ENCODE results near the gene PDGFRA.

The PDGFRA gene

DNA sequence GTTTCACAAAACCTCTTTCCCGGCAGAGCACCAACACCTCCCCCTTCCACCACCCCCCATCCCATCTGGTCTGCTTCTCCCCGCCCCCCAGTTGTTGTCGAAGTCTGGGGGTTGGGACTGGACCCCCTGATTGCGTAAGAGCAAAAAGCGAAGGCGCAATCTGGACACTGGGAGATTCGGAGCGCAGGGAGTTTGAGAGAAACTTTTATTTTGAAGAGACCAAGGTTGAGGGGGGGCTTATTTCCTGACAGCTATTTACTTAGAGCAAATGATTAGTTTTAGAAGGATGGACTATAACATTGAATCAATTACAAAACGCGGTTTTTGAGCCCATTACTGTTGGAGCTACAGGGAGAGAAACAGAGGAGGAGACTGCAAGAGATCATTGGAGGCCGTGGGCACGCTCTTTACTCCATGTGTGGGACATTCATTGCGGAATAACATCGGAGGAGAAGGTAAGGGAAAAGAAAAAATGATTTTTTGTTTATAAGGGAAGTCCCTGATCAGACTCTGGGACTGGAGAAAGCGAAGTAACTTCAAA lies at the start of gene PDGFRA:
Gene PDGFRA, plus strand, starts transcription at position 333 of the 541 bp plus-strand sequence. CDS start 29,476 bp downstream, outside the sequence.
- no peak for DNase-seq

DNA sequence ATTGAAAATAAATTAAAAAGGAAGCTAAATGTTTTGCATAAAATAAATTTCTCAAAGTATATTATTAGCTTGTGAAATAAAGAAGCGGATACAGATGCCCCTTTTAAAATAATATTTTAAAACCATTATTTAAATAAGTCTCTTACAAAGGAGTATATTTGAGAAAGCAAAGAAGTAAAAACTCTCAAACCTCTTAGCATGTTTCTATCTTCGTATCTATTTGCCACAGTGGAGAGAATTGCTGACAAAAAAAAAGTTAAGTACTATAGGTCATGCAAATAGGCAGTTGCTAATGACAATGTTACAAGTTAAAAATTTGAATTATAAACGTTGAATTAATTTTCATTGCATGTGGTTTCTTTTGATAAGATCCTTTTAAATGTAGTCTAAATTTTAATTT lies 44.5 kb upstream of the PDGFRA start:
- no peak for DNase-seq

DNA sequence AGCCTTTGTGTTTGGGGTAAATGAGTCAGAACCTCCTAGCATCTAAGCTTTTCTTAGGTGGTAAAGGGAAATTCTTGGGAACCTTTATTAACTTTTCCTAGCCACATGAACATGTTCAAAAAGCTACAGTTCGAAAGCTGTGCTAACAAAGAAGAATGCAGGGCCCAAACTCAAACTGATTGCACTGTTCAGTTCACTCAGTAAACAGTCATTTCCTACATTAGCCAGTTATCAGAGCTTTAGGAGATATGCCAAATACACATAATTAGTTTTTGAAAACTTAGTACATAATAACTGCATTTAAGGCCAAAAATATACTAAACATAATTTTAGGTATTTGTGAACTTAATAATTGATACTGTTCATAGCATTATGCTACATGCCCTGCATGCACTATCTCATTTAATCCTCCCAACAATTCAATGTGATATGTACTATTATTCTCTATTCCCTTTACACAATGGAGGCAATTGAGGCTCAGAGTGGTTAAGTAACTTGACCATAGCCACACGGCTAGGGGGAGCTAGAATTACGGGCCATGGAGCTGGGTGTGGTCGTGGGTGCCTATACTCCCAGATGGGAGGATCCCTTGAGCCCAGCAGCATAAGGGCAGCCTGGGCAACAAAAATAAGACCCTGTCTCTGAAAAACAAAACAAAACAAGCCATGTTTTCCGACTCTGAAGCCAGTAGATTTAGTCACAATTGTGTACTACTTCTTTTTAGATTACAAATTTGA lies 43.9 kb upstream of the PDGFRA start:
- no peak for DNase-seq

DNA sequence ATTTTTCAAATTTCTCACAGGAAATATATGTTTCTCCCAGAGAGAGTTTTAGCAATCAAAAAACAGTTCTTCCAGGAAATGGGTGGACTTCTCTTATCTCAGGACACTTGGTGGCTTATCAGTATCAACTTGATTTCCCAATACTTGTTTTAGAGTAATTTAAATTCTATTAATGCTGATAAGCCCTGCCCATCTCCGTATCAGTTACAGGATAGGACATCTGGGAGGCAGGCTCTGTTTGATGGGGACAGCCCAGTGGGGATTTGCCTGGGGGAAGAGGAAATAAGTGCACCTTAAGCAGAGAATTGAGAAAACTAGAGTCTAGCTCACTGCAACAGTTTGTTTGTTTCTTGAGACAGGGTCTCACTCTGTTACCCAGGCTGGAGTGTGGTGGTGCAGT lies 43.2 kb upstream of the PDGFRA start:
- no peak for DNase-seq

DNA sequence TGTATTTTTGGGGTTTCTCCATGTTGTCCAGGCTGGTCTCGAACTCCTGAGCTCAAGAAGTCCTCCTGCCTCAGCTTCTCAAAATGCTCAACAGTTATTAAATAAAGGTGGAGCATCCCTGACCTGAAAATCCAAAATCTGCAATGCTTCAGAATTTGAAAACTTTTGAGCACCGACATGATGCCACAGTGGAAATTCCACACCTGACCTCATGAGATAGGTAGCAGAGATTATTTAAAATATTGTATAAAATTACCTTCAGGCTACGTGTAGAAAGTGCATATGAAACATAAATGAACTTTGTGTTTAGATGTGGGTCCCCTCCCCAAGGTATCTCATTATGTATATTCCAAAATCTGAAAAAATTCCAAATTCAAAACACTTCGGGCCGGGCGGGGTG lies 42.7 kb upstream of the PDGFRA start:
- DNase-seq: no peak

DNA sequence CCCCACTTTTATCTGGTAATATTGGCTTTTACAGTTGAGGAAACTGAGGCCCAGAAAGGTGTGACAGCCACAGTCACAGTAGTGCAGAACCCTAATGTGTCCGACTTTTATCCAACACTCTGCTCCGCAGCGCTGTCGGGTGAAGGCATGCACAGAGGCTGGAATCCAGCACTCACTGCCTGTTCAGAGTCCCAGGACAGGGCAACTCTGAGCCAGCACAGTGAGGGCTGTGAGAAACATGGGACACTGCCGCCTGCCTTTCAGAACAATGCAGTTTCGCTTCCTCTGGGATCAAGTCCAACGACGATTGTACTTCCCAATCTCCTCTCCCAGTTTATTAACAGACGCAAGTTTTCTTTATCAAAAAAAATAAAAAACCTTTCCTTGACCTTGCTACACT lies 41.9 kb upstream of the PDGFRA start:
- DNase-seq: no peak

DNA sequence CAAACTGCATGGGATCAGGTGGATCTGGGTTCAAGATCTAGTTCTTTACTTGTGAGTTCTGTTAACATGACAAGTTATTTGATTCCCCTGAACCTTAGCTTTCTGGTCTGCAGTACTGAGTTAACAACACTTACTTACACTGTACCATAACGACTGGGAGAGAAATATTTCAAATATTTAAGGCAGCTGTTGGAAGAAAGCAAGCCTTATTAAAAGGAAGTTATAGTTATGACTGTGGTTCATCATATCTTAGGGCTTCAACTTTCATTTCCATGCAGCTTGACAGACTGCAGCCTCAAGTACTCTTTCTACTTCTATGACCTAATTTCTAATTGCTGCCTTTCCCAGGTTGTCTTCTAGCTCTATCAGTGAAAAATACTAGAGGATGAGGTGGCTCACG lies 40.0 kb upstream of the PDGFRA start:
- no peak for DNase-seq

DNA sequence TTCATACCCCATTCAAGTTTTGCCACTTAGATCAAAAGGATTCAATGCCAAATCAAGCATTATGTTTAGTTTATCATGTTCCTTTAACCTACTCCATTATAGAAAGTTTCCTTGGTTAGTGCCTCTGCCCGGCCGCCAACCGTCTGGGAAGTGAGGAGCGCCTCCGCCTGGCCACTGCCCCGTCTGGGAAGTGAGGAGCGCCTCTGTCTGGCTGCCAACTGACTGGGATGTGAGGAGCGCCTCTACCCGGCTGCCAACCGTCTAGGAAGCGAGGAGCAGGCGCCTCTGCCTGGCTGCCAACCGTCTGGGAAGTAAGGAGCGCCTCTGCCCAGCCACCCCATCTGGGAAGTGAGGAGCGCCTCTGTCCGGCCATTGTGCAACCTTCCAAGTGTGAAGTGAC lies 36.3 kb upstream of the PDGFRA start:
- no peak for DNase-seq

DNA sequence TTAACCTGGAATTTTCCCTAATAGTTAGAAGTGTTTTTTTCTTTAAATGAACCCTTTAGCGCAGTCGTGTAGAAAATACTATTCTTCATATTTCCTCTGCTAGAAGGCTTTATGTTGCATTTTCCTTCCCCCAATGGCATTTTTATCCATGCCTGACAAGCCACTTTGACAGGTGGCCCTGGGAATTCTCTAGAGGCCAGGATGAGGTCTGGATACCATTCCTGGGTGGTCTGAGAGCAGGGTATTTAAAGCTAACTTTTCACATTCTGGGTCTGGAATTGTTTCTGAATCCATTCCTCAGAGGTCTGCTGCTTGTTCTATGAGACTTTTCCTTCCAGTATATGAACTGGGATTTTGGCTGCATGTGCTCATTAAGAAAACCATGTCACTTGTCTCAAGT lies 31.2 kb upstream of the PDGFRA start:
- DNase-seq: no peak

DNA sequence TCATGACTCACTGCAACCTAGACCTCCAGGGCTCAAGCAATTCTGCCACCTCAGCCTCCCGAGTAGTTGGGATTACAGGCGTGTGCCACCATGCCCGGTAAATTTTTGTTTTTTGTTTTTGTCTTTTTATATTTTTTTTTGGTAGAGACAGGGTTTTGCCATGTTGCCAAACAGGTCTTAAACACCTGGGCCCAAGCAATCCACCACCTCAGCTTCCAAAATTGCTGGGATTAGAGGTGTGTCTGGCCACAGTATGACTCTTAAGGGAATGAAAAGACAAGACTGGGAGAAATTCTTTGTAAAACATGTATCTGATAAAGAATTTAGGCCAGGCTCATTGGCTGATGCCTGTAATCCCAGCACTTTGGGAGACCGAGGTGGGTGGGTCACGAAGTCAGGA lies 29.2 kb upstream of the PDGFRA start:
- no peak for DNase-seq

DNA sequence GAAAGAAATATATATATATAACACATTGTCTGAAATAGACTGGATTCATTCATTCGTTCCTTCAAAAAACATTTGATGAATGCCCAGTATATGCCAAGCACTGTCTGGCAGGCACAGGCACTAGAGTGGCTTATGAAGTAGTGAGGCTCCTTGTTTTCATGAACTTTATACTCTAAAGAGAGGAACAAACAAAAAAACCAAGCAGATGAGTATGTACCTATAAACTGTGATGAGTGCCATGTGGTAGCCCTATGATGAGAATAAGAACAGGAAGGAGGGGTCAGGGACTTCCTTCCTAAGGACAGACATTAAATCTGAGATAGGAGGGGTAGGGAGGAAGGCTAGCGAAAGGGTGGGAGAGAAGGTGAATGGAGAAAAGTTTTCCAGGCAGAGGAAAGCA lies 19.5 kb upstream of the PDGFRA start:
- no peak for DNase-seq

DNA sequence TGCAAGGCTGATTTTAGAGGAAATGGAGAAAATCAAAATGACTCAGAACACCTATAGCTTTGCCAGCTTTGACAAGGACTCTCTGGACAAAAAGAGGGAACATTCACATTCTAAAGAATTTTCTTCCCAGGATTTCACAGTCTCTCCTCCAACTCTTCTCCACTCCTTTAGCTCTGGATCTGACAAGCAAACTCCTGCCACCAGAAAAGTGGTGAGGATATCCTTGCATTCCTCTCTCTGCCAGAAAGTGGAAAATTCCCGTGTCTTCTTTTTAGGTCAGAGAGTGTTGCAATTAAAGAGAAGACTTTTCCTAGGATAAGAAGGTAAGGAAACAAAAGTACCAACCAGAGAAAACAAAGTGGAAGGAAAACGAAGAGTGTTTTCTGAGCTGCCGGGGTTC lies 16.1 kb upstream of the PDGFRA start:
- DNase-seq: no peak

DNA sequence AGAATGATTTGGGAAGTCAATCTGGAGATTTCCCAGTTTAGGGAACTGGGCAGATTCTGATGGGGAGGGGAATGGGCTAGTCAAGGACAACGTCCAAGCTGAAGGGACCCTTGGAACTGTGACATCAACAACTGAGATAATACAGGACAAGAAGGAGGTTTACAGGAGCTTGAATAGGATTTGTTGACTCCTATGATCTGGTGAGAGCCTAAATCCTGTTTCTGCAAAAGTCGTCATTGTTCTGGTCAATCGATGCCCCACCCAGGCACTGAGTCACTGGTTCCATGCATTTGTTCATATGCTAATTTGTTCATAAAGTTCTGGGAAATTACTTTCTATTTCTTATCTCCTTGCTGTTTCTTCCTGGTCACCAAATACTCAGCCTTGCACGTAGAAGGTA lies 15.3 kb upstream of the PDGFRA start:
- DNase-seq: no peak

DNA sequence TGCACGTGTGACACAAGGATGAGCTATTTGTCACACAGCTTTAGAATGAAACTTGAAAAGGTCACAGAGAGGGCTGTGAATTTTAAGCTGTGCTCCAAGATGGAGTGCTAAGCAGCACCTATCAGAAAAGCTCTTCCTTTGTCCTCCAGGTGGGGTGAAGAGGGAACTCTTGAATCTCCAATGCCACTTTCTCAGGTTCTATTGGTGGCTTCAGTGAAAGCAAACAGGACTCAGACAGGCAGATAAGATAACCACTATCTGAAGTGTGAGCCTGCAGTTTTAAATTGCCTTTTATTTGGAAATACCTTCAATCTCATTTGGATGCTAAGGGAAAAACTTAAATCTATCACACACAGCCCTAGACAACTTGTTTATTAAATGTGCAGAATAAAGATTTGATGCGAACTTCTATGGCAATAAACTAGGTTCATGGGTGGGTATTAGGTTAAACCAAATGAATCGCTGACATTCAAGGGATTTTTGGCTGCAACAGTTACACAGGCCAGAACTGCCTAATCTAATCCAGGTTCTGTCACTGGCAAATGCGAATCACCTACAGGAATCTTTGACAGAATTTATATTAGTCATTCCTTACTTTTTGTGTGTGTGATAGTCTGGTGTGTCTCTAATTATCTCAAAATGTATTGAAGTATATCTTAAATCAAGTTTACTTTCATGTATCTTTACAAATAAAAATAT lies 13.6 kb upstream of the PDGFRA start:
- DNase-seq: no peak

DNA sequence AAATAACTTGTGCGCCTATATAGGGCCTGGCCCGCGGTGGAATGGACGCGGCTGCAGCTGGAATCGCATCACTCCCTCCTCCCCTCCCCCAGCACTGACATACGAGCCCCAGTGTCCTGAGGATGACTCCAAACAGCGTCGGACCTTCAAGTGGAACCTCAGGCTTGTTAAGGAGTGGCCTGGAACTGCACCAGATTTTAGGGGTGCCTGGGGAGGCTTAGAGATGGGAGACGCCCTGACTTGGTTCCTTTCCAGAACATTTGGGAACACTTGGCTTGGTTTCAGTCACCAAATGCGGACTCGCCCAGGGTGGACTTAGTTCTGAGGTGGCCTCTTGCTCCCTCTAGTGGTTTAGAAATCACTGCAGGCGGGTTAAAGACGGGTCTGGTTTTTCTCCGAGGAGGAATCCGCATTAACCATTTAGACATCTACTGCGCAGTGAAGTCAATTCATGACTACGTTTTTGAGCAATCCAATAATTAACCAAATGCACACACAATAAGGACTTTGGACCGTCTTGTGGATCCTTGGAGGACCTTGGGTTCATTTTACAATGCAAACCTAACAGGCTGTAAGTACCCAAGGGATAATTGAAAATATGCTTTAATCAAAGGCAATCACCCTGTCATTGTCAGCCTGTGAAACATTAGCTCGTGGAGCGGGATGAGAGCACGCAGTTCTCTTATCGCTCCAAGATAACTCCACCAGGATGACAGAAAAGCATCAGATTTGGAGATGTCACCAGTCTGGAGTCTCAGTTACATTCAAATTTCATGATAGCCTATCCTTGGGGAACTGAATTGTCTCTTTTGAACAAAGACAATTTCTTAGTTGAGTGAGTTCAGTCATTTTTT lies 11.2 kb upstream of the PDGFRA start:
- DNase-seq: no peak

DNA sequence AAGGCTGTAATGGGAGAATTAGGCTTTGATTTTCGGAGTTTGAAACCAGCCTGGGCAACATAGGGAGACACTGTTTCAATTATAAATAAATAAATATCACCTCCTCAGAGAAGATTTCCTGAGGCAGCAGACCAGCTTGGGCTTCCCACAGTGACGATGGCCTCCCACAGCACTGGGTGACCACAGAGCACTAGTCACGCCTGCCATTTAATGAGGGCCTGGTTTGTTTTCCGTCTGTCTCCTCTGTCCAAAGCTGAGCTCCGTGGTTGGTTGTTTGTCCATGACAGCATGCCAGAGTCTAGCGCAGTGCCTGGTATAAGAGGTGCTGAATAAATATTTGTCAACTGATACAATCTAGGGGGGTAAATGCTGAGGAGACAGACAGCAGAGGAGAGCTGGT lies 10.4 kb upstream of the PDGFRA start:
- no peak for DNase-seq

DNA sequence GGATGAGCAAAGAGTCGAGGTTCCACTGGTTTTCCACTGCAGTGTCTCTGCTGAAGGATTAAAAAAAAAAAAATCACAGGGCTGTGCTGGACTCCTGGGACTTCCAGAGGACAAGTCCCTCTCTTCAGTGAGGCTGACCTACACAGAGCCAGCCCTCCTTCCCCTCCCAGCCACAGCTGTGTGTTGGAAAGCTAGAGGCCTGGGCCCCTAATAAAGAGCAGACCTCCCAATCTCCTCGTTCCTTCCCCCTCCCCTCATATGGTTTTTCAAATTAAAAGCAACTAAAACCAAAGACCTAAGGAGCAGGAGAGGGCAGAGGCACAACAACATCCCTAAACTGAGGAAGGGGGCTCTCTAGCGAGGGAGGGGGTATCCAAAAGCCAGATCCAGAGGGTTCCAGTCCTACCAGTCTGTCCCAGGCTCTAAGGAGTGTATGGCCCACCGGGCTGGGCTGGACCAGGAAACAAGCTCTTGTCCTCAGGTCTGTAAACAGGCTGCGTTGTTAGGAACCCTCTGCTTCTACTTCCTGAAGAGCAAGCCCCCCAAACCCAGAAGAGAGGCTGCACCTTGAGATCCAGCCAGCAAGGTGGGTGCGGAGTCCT lies 4.0 kb upstream of the PDGFRA start:
- DNase-seq: no peak

DNA sequence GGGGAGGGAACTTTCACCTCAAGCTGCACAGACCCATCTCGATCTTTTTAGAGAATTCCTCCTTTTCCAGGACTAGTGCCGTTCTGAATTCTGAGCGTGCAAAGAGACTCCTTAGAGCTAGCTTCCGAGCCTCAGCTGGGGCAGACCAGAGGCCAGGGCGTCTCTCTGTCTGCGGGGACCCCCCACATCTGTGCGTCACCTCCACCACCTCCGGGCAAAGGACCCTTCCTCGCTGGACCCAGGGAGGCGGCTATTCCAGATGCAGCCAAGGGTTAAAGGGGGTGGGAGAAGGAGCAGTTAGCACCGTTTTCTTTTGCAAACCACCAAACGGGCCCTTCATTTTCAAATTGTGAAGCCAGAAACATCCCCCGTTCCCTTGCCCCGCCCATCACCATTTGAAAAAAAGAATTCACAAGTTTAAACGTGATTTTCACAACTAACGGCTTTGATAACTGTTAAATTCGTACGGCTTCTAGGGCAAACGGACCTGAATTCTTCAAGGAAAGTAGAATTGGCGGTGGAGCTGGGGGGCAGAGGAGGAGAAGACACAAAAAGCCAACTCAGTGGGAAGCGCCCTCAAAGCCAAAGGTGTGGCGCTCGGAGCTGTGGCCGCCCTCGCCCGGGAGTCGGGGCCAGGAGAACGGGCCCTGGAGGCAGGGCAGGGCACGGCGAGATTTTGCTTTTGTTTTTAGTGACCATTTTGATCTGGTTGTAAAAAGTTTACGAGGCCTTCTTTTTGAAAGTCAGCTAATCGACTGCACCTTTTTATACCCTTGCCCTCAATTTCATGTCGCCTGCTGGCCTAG lies 3.3 kb upstream of the PDGFRA start:
- no peak for DNase-seq

DNA sequence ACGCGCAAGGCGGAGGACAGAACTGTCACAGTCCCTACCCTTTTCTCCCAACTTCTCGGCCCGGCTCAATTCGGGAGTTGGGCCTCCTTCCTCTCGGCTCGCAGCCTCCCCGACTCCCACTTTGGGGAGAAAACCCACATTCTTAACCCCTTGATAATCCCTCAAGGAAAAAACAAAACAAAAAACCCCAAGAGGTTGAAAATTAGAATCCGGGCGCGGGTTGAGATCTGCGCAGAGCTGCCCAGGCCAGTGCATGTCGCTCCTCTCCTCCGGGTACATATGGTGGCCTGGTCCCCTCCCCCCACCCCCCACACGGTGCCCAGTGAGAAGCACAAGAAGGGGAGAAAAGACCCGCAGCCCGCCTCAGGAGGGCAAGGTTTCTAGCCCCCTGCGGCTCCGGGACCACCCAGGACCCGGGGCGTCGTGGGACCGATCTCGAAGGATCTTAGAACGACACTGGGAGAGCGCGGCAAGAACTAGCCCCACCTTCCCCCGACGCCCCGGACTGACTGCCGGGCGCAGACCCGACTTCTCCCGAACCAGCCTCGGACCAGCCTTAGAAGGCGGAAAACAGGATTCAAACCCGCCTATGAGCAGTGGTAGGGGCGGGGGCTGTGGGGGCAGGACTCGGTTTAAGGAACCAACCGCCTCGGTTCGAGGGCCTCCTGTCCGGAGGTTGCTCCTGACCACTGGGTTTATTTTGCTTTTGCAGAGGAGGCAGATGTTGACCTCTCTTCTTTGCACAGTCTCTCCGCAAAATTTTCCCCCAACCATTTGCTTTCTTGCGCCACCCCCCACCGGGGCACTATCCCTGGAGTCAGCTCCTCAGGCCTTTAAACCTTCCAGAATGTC lies 2.5 kb upstream of the PDGFRA start:
- DNase-seq: no peak

DNA sequence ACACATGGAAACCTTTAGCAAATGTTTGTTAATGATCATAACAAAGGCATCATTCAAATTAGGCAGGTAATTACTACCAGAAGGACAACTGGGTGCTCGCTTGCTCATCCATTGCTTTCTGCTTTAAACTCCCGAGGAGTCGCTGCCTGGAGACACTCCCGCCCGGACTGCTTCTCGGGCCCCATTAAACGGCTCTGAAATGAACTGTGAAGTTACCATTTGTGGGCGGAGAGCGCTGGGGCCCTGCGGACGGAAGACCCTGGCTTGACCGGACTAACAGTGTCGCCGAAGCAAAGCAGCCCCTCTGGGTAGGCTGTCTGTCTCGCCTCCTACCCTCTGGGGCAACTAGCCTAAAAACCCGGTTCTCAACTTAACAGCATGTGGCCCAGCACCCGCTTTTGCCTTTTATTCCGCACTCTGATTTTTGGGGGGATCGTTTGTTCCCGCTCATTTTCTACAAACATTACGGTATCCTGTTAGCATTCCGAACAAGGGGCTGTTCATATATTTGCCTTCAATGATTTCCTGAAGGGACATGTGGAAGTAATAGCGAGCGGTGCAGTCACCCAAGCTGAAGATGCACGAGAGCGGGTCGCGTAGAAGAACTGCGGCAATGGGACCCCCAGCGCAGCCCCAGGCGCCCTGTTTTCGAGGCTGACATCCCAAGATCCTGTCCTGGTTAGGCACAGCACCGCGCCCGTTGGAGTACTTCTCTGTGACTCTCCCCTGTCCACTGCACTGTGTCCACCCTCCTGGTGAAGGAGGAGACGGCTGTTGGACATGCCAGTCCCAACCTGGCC lies 1.6 kb upstream of the PDGFRA start:
- DNase-seq: no peak
